ENCODE measurements around the gene SLC17A4.

- TF ChIP-seq, protein P1, sequence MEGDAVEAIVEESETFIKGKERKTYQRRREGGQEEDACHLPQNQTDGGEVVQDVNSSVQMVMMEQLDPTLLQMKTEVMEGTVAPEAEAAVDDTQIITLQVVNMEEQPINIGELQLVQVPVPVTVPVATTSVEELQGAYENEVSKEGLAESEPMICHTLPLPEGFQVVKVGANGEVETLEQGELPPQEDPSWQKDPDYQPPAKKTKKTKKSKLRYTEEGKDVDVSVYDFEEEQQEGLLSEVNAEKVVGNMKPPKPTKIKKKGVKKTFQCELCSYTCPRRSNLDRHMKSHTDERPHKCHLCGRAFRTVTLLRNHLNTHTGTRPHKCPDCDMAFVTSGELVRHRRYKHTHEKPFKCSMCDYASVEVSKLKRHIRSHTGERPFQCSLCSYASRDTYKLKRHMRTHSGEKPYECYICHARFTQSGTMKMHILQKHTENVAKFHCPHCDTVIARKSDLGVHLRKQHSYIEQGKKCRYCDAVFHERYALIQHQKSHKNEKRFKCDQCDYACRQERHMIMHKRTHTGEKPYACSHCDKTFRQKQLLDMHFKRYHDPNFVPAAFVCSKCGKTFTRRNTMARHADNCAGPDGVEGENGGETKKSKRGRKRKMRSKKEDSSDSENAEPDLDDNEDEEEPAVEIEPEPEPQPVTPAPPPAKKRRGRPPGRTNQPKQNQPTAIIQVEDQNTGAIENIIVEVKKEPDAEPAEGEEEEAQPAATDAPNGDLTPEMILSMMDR (IDR thresholded peaks at IDR 0.05): no peak
- TF ChIP-seq POLR2A (IDR thresholded peaks at IDR 0.05): no peak
Measured at GRCh38 chr6:25816252-25816651, 61.7 kb downstream of the SLC17A4 start.

Data from Peyer's patch (tissue), 4 donors.